OCI-M2 (cell line): ENCODE results near the gene STK38L.

Experiments
- DNase-seq: peaks from one replicate; lab custom pipeline; 2025; ENCODE audit not compliant: unreplicated experiment; lab: John Stamatoyannopoulos, UW

STK38L gene

DNA sequence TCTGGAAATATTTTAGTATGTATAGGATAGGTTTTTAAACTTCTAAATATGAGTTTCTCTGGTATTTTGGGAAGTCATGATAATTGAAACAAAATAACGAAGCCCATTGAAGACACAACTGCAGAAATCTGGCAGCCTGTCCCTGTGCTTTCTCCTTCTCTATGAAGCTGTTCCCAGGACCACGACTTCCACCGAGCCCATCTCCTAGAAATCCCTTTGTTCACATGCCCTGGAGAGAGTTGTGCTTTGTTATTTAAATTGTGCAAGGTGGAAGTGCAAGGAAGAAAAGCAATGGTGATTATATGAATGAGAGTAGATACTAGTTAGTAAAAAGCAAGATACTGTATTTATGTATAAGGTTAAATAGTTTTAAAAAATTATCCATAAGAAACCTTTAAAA is 32.2 kb downstream of the STK38L start:
- no peak for DNase-seq

- no peak for DNase-seq
These were observed 33.8 kb downstream of the STK38L start for GRCh38 chr12:27277846-27278260.

GRCh38 chr12:27279826-27280225 is 35.7 kb downstream of the STK38L start:
- no peak for DNase-seq

DNA sequence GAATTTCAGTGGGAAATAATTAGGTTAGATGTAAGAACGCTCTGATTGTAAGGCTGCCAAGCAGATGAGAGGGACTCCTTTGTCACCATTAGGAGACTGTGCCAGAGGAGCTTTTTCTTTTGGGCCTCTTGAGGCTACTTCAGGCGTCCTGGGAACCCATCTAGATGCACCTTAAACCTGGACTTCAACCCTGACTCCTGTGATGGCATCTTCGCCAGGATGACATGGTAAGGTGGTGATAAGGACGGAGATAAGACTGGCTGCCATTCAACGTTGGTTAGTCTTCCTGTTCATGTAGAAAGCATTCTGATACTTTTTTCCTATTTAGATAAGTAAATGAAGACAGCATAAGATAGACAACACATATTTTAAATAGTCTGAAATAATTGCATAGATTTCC is 36.3 kb downstream of the STK38L start:
- DNase-seq = no peak

- DNase-seq = no peak
These were observed 38.7 kb downstream of the STK38L start for GRCh38 chr12:27282754-27283153.

DNA sequence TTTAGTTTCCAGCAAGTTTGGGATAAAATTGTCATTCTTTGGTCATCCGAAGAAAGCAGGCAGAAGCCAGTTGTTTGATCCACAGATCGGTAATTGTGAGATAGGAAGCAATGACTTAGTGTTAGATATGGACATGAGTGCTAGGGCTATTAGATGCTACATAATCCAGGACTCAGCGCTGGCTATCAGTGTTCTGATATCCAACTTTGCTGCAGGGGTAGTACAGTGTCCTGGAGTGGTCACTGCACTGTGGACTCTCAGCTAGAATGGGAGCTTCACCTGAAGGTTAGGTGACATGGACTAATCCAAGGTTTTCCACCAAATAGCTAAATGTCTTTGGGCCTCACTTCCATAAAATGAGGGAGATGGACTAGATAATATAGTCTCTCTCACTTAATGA is 39.9 kb downstream of the STK38L start:
- no peak for DNase-seq

GRCh38 chr12:27284751-27285150 is 40.7 kb downstream of the STK38L start:
- DNase-seq = no peak

- DNase-seq = no peak
These were observed 41.3 kb downstream of the STK38L start for GRCh38 chr12:27285403-27285802.

GRCh38 chr12:27289414-27289813 is 45.3 kb downstream of the STK38L start:
- no peak for DNase-seq

GRCh38 chr12:27290501-27291168 is 46.5 kb downstream of the STK38L start:
- no peak for DNase-seq

DNA sequence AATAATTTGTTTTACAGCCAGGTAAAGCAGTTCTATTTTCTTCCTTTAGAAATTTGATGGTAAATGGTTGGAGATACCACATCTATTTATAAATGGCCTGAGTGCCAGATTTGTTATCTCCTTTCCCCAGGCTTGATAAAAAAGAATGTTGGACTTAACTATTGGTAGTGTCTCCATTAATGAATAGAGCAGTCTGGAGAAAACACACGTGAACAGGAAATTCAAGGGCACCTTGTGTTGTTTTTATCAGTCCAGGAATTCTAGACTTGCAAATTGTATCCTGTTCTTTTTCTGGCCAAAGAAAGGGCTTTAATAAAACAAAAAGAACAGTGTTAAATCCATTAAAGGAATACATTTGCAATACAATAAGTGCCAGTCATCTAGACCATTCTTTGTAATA is 47.8 kb downstream of the STK38L start:
- DNase-seq = no peak

DNA sequence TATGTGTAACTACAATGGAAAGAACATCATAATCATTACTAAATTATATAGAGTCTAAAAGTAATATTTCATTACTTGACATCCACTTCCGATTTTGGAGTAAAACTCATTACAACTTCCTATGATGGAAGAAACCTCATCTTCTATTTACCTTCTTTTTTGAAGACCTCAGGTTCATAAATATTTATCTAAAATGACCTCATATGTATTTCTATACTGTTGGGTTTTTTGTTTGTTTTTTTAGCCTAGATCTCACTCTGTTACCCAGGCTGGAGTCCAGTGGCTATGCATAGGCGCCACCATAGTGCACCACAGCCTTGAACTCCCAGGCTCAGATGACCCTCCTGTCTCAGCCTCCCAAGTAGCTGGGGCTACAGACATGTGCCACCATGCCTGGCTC is 48.6 kb downstream of the STK38L start:
- no peak for DNase-seq

DNA sequence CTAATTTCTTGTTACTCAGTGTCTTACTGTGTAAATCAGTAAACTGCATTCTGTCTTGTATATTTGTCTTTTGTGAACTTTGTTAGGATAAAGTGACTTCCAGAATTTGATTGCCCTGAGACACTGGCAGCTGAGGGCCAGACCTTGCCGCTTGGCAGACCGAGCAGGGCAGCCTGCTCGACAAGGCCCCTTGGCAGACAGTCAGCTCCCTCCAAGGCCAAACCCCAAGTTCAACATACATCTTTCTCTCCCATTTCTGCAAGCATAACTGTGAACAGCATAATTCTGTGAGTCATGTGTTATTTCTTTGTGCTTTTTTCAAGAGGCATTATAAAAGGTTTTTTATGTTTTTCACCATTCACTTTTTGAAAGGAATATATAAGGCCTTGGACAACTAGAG is 49.4 kb downstream of the STK38L start:
- DNase-seq = no peak

DNA sequence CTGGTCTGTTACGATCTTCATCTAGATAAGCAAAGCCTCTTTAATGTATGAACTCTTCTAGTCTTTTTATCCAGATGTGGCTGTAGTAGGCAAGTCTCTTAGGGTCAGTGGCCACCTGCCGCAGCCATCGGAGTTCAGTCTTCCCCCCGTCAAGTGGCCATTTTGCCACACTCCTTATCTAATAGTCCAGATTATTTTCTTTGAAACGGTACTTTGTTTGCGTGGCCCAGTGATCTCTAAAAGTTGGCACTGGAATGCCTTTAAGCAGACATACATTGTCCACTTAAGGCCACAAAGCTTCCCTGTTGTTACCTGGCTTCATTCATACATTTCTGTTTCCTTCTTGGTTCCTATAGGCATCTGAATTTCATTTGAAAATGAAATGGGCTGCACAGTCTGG is 52.6 kb downstream of the STK38L start:
- no peak for DNase-seq

GRCh38 chr12:27297566-27297965 is 53.5 kb downstream of the STK38L start:
- DNase-seq = no peak

DNA sequence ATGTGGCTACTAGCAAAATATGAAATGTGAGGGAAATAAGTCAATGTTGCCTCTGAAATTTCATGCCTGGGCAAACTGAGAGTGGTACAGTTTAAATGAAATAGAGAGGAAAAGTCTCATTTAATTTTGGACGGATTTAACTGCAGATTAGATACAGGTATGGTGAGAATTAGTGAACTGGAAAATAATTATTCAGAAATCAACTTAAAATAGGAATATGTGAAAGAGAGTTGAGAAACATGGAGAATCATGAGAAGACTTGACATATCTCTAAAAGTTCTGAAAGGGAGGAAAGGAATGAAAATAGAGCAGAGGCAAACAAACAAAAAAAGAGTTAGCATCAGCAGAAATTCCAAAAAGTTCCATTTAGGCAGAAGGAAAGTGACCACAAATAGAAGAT is 55.0 kb downstream of the STK38L start:
- no peak for DNase-seq

DNA sequence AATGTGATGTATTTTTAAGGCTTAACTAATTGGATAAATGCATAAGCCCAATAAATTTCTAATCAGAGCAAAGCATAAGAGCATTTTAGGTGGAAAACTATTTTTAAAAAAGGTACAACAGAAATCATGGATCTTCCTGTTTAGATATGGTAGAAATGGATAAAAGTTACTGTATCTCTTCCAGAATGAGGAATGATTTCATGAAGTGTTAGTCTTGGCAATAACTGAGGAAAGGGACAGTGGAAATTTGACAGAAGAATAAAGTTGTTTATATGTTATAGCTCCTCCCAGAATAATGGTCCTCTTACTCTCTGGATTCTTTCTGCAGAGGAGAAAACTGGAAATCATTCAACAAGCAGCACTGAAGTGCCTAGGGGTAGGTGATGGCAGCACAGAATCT is 56.1 kb downstream of the STK38L start:
- no peak for DNase-seq

GRCh38 chr12:27303139-27304111 is 59.3 kb downstream of the STK38L start:
- DNase-seq = no peak

DNA sequence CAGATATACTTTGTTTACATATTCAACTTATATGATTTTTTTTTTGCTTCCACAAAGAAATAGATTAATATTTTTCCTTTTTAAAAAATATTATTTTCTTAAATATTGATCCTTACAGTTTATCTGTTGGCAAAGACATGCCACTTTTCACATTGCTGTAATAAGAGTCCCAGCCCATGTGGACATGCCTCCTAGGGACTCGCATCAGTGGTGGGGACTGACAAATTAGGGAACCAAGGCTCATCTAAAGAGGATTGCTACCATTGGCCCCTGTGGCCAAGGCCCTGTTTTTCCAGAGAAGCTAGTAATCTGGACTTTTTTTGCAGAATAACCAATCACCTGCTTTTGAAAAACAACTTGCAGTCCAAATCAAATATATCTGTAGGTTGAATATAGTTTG is 60.8 kb downstream of the STK38L start:
- no peak for DNase-seq

DNA sequence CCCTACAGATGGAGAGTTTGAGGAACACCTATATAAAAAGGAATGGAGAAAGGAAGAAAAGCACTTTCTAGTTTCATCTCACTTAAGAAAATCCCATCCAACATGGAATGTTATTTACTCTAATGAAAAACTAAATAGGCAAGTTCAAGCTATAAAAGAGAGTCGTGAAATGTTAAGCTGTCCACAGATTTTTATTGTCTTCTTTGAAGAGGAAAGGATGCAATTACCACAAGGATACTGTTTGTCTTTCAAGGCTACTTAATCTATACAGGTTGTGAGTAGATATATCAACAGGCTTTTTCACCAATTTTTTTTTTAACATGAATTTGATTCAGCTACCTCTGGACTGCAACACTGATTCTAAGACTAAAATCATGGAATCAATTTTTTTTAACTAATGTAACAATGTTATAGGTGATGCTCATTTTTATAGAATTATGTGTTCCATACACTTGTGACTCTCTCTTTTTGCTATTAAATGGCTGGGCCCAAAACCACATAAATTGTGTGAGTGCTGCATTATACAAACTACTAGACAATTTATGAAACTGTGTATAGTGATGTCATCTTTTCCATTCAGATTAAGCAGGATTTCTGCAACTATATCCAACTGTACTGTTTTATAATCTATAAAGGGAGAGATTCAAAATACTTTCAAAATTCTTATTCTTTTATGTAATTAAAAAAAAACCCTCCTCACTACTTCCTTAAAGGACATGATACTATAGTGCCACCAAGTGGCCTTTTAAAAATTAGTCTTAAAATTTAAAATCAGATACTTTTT is 61.8 kb downstream of the STK38L start:
- no peak for DNase-seq

DNA sequence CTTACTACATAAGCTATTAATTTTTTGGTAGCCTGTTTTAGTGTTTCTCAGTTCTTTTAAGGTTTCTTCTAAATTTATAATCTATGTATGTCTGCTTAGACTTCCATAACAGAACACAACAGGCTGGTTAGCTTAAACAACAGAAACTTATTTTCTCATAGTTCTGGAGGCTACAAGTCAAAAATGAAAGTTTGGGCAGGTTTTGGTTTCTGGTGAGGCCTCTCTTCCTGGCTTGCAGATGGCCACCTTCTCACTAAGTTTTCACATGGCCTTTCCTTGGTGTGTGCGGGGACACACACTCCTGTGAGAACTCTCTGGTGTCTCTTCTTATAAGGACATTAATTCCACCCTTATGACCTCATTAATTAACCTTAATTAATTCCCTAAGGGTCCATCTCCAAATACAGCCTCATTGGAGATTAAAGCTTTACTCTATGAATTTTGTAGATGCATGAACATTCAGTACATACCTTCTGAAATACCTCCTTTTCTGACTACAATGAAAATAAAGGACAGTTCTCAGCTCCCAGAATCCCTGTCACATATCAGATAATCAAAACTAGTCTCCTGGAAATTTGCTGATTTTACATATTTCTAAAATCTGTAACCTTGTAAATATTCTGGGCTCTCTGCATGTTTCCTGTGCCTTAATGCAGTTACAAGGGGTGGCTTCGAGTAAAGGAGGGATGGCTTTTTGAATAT is 65.4 kb downstream of the STK38L start:
- no peak for DNase-seq
